OCI-LY7 (cell line): ENCODE data around the gene DENND1A. TPM values are rescaled to one million over a fixed set of nuclear protein-coding genes. Genes with fewer than 3 reads are reported as not detected.
A peak's percentile ranks its signal among the peaks of the same experiment; 100 is the strongest.
"Not testable (repeated sequence)": the region's sequence is repeated elsewhere in the genome, so short reads cannot be mapped to it uniquely, and the experiment has no call there.

ENCODE experiments used
- BruUV-seq: library from RNA; stranded (reverse); fragments of 400-500 nt; replicated peaks from 2 replicates; lab custom pipeline; 2021; lab: Mats Ljungman, UMichigan
- CTCF ChIA-PET: fragments of 300-600 bp; sonication (Branson Sonifier 250); formaldehyde crosslinking; loops from one replicate; lab custom pipeline; 2022; ENCODE audit warnings: antibody characterized with exemption; ENCODE audit not compliant: unreplicated experiment; lab: Charles Lee
- POLR2A ChIA-PET: fragments of 300-600 bp; sonication (Branson Sonifier 250); formaldehyde crosslinking; loops from one replicate; lab custom pipeline; 2022; ENCODE audit warnings: antibody characterized with exemption; lab: Charles Lee
- DNase-seq: peaks from one replicate; pipeline ENCODE4 v3.0.0-alpha.2; 2015; ENCODE audit warnings: low spot score
- H2AFZ ChIP-seq: fragments of 200-600 bp; sonication (generic), shearing (Covaris generic); 2 replicates; pipeline ENCODE4 v1.6.1; 2014; ENCODE audit warnings: mild to moderate bottlenecking, antibody characterized with exemption, low read length, moderate library complexity
- H3K27ac ChIP-seq: fragments of 200-600 bp; sonication (generic); 2 replicates; pipeline ENCODE4 v1.5.1; 2014; ENCODE audit warnings: mixed run types, low read depth, mild to moderate bottlenecking, moderate library complexity, low read length, inconsistent platforms; ENCODE audit not compliant: poor library complexity, severe bottlenecking
- H3K36me3 ChIP-seq: fragments of 200-600 bp; sonication (generic); 2 replicates; pipeline ENCODE4 v1.6.1; 2014; ENCODE audit warnings: mild to moderate bottlenecking, antibody characterized with exemption, low read length, moderate library complexity, mixed read lengths; ENCODE audit not compliant: insufficient read depth
- H3K4me1 ChIP-seq: fragments of 200-600 bp; sonication (generic); 2 replicates; pipeline ENCODE4 v1.5.1; 2014; ENCODE audit warnings: mild to moderate bottlenecking, low read length; ENCODE audit not compliant: insufficient read depth, poor library complexity, severe bottlenecking
- H3K4me2 ChIP-seq: fragments of 200-600 bp; sonication (generic); 2 replicates; pipeline ENCODE4 v1.6.1; 2014; ENCODE audit warnings: mild to moderate bottlenecking, low read length
- H3K4me3 ChIP-seq: fragments of 200-600 bp; sonication (generic); 2 replicates; pipeline ENCODE4 v1.5.1; 2014; ENCODE audit warnings: mild to moderate bottlenecking, low read depth, low read length; ENCODE audit not compliant: poor library complexity, severe bottlenecking
- H3K79me2 ChIP-seq: fragments of 200-600 bp; sonication (generic); 2 replicates; pipeline ENCODE4 v1.6.1; 2016; ENCODE audit warnings: low read depth, mild to moderate bottlenecking, low read length, moderate library complexity, mixed read lengths; ENCODE audit not compliant: insufficient read depth
- H3K9me2 ChIP-seq: fragments of 200-600 bp; sonication (generic); 2 replicates; pipeline ENCODE4 v1.6.1; 2016; ENCODE audit warnings: mild to moderate bottlenecking, low read length, mixed read lengths; ENCODE audit not compliant: insufficient read depth
- H3K9me3 ChIP-seq: fragments of 200-600 bp; sonication (generic); 2 replicates; pipeline ENCODE4 v1.6.1; 2014; ENCODE audit warnings: mild to moderate bottlenecking, mixed run types, low read length, mixed read lengths
- H4K20me1 ChIP-seq: fragments of 200-600 bp; sonication (generic); 2 replicates; pipeline ENCODE4 v1.6.1; 2014; ENCODE audit warnings: mild to moderate bottlenecking, antibody characterized with exemption, low read length, moderate library complexity, mixed read lengths; ENCODE audit not compliant: insufficient read depth
- EZH2phosphoT487 ChIP-seq: fragments of 200-600 bp; sonication (generic); IDR thresholded peaks from 2 replicates; pipeline ENCODE4 v1.6.1; 2018; ENCODE audit warnings: low read depth, borderline replicate concordance, mild to moderate bottlenecking, mixed run types, antibody characterized with exemption, low read length, moderate library complexity, mixed read lengths
- intact Hi-C: fragments of 100-400 bp; cut with micrococcal nuclease; formaldehyde crosslinking; loops from one replicate; pipeline ENCODE4 v1.10.0; 2022; ENCODE audit not compliant: unreplicated experiment
- total RNA-seq, 2 experiments: library from RNA; depleted of rRNA in 1 of 2; stranded (reverse); fragments of >200 nt in 1 of 2; shearing (Covaris generic) in 1 of 2; gene quantifications; 2 replicates each; pipeline ENCODE4 v1.2.3, GENCODE V29; 2014 to 2022
- TF ChIP-seq, protein P1 (sequence below): fragments of 200-600 bp; sonication (generic); conservative IDR thresholded peaks from 2 replicates; pipeline ENCODE4 v1.5.1; 2014; ENCODE audit warnings: mild to moderate bottlenecking, antibody characterized with exemption, low read length, moderate library complexity, mixed read lengths

The DENND1A gene
- total RNA-seq, 2 experiments from 2014 or later = 17.9 to 36.3 TPM

DNA sequence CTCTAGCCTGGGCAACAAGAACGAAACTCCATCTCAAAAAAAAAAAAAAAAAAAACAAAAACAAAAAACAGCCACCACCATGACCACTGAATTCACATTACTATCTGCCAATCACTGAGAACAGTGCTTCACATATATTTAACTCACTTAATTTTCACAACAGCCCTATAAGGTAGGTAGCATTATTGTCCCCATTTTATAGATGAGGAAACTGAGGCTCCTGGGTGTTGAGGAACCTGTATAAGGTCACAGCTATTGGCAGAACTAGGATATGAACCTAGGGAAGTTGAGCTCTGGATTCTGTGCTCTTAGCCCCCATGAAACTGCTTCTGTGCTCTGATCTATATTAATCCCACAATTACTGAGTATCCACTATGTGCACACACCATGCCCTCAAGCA is 290.2 kb downstream of the DENND1A start:
- Histone ChIP-seq H2AFZ (no peak overlapping the region), H4K20me1 (no peaks in the 10 kb centered on the region), H3K4me3 (no peak overlapping the region), H3K9me2 (no peaks in the 10 kb centered on the region), H3K79me2 (no peaks in the 10 kb centered on the region), H3K36me3 (no peaks in the 10 kb centered on the region), H3K4me1 (no peaks in the 10 kb centered on the region), H3K9me3 (no peaks in the 10 kb centered on the region), H3K4me2 (no peak overlapping the region), H3K27ac (no peak overlapping the region)
- TF ChIP-seq EZH2phosphoT487 = no peak
- TF ChIP-seq, protein P1, sequence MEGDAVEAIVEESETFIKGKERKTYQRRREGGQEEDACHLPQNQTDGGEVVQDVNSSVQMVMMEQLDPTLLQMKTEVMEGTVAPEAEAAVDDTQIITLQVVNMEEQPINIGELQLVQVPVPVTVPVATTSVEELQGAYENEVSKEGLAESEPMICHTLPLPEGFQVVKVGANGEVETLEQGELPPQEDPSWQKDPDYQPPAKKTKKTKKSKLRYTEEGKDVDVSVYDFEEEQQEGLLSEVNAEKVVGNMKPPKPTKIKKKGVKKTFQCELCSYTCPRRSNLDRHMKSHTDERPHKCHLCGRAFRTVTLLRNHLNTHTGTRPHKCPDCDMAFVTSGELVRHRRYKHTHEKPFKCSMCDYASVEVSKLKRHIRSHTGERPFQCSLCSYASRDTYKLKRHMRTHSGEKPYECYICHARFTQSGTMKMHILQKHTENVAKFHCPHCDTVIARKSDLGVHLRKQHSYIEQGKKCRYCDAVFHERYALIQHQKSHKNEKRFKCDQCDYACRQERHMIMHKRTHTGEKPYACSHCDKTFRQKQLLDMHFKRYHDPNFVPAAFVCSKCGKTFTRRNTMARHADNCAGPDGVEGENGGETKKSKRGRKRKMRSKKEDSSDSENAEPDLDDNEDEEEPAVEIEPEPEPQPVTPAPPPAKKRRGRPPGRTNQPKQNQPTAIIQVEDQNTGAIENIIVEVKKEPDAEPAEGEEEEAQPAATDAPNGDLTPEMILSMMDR = no peak
- no TSS peak for BruUV-seq
- no peak for DNase-seq
- POLR2A ChIA-PET = interaction anchor here (0.7 kb wide), 1 partner anchor 25 kb away, joined by 3 read pairs; no protein-coding TSS in a partner anchor
- intact Hi-C loops = no loop called here
- CTCF ChIA-PET = no interaction called here

DNA sequence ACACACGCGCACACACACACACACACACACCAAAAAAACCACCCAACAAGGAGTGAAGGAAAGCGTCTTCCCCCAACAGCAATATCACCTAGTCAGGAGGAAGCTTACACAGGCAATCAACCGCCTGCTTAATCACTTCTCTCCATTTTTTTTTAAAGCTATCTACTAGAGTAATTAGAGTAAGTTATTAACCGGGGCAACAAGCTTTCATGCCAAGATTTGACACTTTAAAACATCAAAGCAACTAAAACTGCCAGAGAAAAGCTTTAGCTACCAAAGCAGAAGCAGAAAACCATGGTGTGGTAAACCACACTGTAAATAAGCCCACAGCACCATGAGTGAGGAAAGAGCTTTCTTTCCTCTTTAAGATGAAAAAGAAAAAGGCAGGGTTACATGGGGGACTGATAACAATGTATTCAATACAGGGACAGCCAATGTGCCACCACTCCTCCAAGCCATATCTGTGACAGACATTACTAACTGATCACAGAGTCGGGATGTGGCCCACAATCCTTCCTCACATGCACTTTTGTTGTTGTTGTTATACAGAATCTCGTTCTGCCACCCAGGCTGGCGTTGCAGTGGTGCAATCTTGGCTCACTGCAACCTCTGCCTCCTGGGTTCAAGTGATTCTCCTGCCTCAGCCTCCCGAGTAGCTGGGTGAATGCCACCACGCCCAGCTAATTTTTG is 291.8 kb downstream of the DENND1A start:
- no peaks in the 10 kb centered on the region for H4K20me1 ChIP-seq
- H3K27ac ChIP-seq = no peak overlapping the region
- no peaks in the 10 kb centered on the region for H3K9me2 ChIP-seq
- BruUV-seq = no TSS peak
- no peak for DNase-seq
- H3K36me3 ChIP-seq = no peaks in the 10 kb centered on the region
- intact Hi-C loops = no loop called here
- H3K79me2 ChIP-seq = no peaks in the 10 kb centered on the region
- no peaks in the 10 kb centered on the region for H3K4me1 ChIP-seq
- peak overlapping the region; percentile 43; the same call in 1 of the 2 replicates for H3K4me2 ChIP-seq
- ChIA-PET POLR2A (interaction anchor here (0.7 to 1.3 kb wide), 3 partner anchors 33 to 417 kb away, joined by 3 read pairs; no protein-coding TSS in a partner anchor), CTCF (interaction anchor here (0.6 kb wide), 1 partner anchor 359 kb away, joined by 5 read pairs; no protein-coding TSS in a partner anchor)
- no peak overlapping the region for H2AFZ ChIP-seq
- no peak overlapping the region for H3K4me3 ChIP-seq
- no peaks in the 10 kb centered on the region for H3K9me3 ChIP-seq
- TF ChIP-seq, protein P1 = no peak
- no peak for TF ChIP-seq EZH2phosphoT487

DNA sequence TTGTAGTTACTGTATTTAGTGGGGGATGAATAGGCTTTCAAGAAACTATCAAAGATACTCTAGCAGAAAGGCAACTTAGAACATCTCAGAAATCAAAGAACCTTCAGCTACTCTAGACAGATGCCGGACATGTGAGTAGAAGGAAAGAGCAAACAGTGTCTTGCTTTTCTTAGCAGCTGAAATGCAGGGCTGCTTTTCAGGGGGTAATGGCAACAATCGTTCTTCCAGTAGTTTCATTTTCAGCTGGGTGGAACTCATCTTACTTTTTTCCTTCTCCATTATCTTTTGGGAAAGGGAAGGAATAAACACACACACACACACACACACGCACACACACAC is 292.4 kb downstream of the DENND1A start:
- H2AFZ ChIP-seq = no peak overlapping the region
- DNase-seq = no peak
- POLR2A ChIA-PET = interaction anchor here (0.7 to 1.3 kb wide), 2 partner anchors 33 to 232 kb away, joined by 3 read pairs; no protein-coding TSS in a partner anchor

DNA sequence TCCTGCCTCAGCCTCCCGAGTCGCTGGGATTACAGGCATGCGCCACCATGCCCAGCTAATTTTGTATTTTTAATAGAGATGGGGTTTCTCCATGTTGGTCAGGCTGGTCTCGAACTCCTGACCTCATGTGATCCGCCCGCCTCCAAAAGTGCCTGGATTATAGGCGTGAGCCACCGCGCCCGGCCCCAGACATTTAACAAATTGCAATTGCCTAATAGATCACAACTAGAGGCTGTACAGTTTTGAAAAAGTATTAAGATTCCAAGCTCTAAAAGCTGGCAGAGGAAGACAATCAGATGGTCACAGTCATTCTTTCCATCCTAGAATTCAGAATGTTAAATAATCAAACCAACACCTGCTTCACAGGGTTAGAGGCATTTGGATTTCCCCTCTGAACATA is 293.1 kb downstream of the DENND1A start:
- intact Hi-C loops, DNase-seq, H3K36me3 ChIP-seq, H3K4me1 ChIP-seq, H3K4me2 ChIP-seq, H3K9me3 ChIP-seq, H3K27ac ChIP-seq, H3K4me3 ChIP-seq, H2AFZ ChIP-seq, H3K9me2 ChIP-seq, BruUV-seq, H4K20me1 ChIP-seq, CTCF ChIA-PET, H3K79me2 ChIP-seq: not testable (repeated sequence)
- POLR2A ChIA-PET = interaction anchor here (0.7 to 1.1 kb wide), 2 partner anchors 14 to 1605 kb away, joined by 3 to 4 read pairs; no protein-coding TSS in a partner anchor

More for the DNA sequence above, 292.4 kb downstream of the DENND1A start:
- Histone ChIP-seq H3K4me3 (no peak overlapping the region), H3K4me2 (peak overlapping the region; percentile 43; the same call in 1 of the 2 replicates), H3K36me3 (no peaks in the 10 kb centered on the region), H3K9me3 (no peaks in the 10 kb centered on the region), H3K9me2 (no peaks in the 10 kb centered on the region), H3K79me2 (no peaks in the 10 kb centered on the region), H4K20me1 (no peaks in the 10 kb centered on the region), H3K4me1 (no peaks in the 10 kb centered on the region), H3K27ac (no peak overlapping the region)
- no TSS peak for BruUV-seq
- CTCF ChIA-PET = interaction anchor here (0.6 kb wide), 2 partner anchors 9 to 360 kb away, joined by 3 to 5 read pairs; no protein-coding TSS in a partner anchor
- TF ChIP-seq EZH2phosphoT487 = no peak
- TF ChIP-seq, protein P1 = no peak
- intact Hi-C loops = no loop called here
